Tongue (tissue), 2 donors: ENCODE measurements around the gene NRL. TPM values are rescaled to one million over a fixed set of nuclear protein-coding genes. Genes with fewer than 3 reads are reported as not detected.

Experiments
- DNase-seq: peaks from one replicate; pipeline ENCODE4 v3.0.0-alpha.2; 2015
- total RNA-seq: library from RNA; depleted of rRNA; stranded (reverse); fragments of >200 nt; gene quantifications from one replicate; pipeline ENCODE4 v1.2.3, GENCODE V29; 2014

NRL gene
- total RNA-seq, 1 donor from 2014 or later, result 2.4 TPM

- no peak for DNase-seq
Observed at GRCh38 chr14:24144451-24144850, 29.7 kb upstream of the NRL start.

- no peak for DNase-seq
Observed at GRCh38 chr14:24143511-24143910, 28.8 kb upstream of the NRL start.

- peak; percentile 100 for DNase-seq
Observed at GRCh38 chr14:24141097-24141880, 26.5 kb upstream of the NRL start, which contains the start of gene EMC9. Gene EMC9, minus strand, starts transcription at chr14:24141591. Its CDS starts 287 bp downstream, at chr14:24141304.

- no peak for DNase-seq
Observed at GRCh38 chr14:24139272-24139934, 24.7 kb upstream of the NRL start.

GRCh38 chr14:24138396-24139271, 23.9 kb upstream of the NRL start:
- no peak for DNase-seq

- no peak for DNase-seq
Observed at GRCh38 chr14:24137529-24138395, 23.0 kb upstream of the NRL start.

GRCh38 chr14:24136684-24137528, 22.2 kb upstream of the NRL start:
- DNase-seq, result no peak

- peak; percentile 96 for DNase-seq
Observed at GRCh38 chr14:24135834-24136683, 21.3 kb upstream of the NRL start, which contains the start of gene PSME1. Gene PSME1, plus strand, starts transcription at chr14:24136194. Its CDS starts 69 bp downstream, at chr14:24136263.

GRCh38 chr14:24135584-24135833, 20.8 kb upstream of the NRL start:
- no peak for DNase-seq

GRCh38 chr14:24133735-24134134, 19.0 kb upstream of the NRL start:
- DNase-seq, result no peak

GRCh38 chr14:24132976-24133375, 18.2 kb upstream of the NRL start:
- DNase-seq, result no peak

GRCh38 chr14:24132061-24132685, 17.4 kb upstream of the NRL start:
- DNase-seq, result no peak

GRCh38 chr14:24131549-24131966, 16.8 kb upstream of the NRL start:
- peak; percentile 35 for DNase-seq

GRCh38 chr14:24130717-24131548, 16.2 kb upstream of the NRL start:
- peak; percentile 94 for DNase-seq

- DNase-seq, result no peak
Observed at GRCh38 chr14:24130380-24130716, 15.6 kb upstream of the NRL start, which contains the start of gene FITM1. Gene FITM1, plus strand, starts transcription at chr14:24130659. Its CDS starts 905 bp downstream, at chr14:24131564.

GRCh38 chr14:24129410-24129998, 14.8 kb upstream of the NRL start:
- no peak for DNase-seq

GRCh38 chr14:24127673-24128072, 12.9 kb upstream of the NRL start:
- no peak for DNase-seq

- DNase-seq, result no peak
Observed at GRCh38 chr14:24126939-24127338, 12.2 kb upstream of the NRL start.
